DOHH2 (cell line): ENCODE results near the gene PHAF1.

Experiments used
- EZH2phosphoT487 ChIP-seq: fragments of 200-600 bp; sonication (generic); IDR thresholded peaks from 2 replicates; pipeline ENCODE4 v1.6.1; 2017; ENCODE audit warnings: borderline replicate concordance, mild to moderate bottlenecking, antibody characterized with exemption, low read length, moderate library complexity, mixed read lengths
- TF ChIP-seq, protein P1 (sequence below): fragments of 200-600 bp; sonication (generic); IDR thresholded peaks from one replicate; pipeline ENCODE4 v1.5.1; 2014; ENCODE audit warnings: antibody characterized with exemption, mild to moderate bottlenecking, low read depth, low read length; ENCODE audit not compliant: poor library complexity, severe bottlenecking

DNA sequence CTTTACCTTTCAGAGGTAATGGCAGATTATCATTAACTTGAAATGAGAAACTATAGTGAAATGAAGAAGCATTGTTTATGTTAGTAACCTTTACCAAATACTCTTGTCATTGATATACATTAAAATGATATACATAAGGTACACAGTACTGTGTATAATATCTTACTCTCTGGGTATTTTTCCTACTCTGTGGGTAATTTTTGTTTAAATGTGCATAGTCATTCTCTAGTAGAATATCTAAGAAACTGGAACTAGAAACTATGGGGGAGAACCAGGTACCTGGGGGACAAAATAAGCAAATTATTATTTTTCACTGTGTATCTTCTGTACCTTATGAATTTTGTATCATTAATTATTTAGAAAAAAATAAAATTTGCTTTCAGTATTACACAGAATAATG, 20.6 kb upstream of the PHAF1 start:
- TF ChIP-seq, protein P1, sequence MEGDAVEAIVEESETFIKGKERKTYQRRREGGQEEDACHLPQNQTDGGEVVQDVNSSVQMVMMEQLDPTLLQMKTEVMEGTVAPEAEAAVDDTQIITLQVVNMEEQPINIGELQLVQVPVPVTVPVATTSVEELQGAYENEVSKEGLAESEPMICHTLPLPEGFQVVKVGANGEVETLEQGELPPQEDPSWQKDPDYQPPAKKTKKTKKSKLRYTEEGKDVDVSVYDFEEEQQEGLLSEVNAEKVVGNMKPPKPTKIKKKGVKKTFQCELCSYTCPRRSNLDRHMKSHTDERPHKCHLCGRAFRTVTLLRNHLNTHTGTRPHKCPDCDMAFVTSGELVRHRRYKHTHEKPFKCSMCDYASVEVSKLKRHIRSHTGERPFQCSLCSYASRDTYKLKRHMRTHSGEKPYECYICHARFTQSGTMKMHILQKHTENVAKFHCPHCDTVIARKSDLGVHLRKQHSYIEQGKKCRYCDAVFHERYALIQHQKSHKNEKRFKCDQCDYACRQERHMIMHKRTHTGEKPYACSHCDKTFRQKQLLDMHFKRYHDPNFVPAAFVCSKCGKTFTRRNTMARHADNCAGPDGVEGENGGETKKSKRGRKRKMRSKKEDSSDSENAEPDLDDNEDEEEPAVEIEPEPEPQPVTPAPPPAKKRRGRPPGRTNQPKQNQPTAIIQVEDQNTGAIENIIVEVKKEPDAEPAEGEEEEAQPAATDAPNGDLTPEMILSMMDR = no peak
- no peak for TF ChIP-seq EZH2phosphoT487
